ENCODE results near the gene ACAA2. TPM values are rescaled to one million over a fixed set of nuclear protein-coding genes. Genes with fewer than 3 reads are reported as not detected.
"Not testable (repeated sequence)": the region's sequence is repeated elsewhere in the genome, so short reads cannot be mapped to it uniquely, and the experiment has no call there.

The ACAA2 gene
- total RNA-seq, 2 experiments from 2014 or later: 73.6 to 105 TPM

GRCh38 chr18:49815927-49816326 is 2.6 kb upstream of the ACAA2 start:
- Mint-ChIP-seq H3K4me3 (no peak overlapping the region), H3K27ac (no peak overlapping the region), H3K27me3 (no peaks in the 10 kb centered on the region), H3K36me3 (peaks cover 37% of the 10 kb centered on the region), H3K4me1 (peaks cover 70% of the 10 kb centered on the region), H3K9me3 (ENCODE audit: low read depth) (no peaks in the 10 kb centered on the region)
- ATAC-seq (no peak), DNase-seq (no peak)
- CTCF ChIA-PET: no interaction called here

GRCh38 chr18:49814147-49814499 is 790 bp upstream of the ACAA2 start:
- H3K27ac Mint-ChIP-seq: peak overlapping the region; percentile 97
- peak; percentile 83 for DNase-seq
- H3K27me3 Mint-ChIP-seq: no peaks in the 10 kb centered on the region
- peak; percentile 59 for ATAC-seq
- H3K4me1 Mint-ChIP-seq: peaks cover 65% of the 10 kb centered on the region
- H3K9me3 Mint-ChIP-seq (ENCODE audit: low read depth): peaks cover 3% of the 10 kb centered on the region
- peak overlapping the region; percentile 91 for H3K4me3 Mint-ChIP-seq
- H3K36me3 Mint-ChIP-seq: peaks cover 45% of the 10 kb centered on the region
- CTCF ChIA-PET: interaction anchor here (0.7 to 1.9 kb wide), 3 partner anchors 34 to 327 kb away, joined by 3 to 4 read pairs (median 4); partner anchors contain the start of gene C18orf32

- DNase-seq: no peak
- CTCF ChIA-PET: interaction anchor here (1.9 kb wide), 1 partner anchor 326 kb away, joined by 4 read pairs; the partner anchor contains the start of gene C18orf32
- peak overlapping the region; percentile 97 for H3K27ac Mint-ChIP-seq
- H3K27me3 Mint-ChIP-seq: no peaks in the 10 kb centered on the region
- peak; percentile 1 for ATAC-seq
- H3K9me3 Mint-ChIP-seq (ENCODE audit: low read depth): peaks cover 7% of the 10 kb centered on the region
- peaks cover 56% of the 10 kb centered on the region for H3K4me1 Mint-ChIP-seq
- H3K36me3 Mint-ChIP-seq: peaks cover 49% of the 10 kb centered on the region
- H3K4me3 Mint-ChIP-seq: peak overlapping the region; percentile 91
Observed at GRCh38 chr18:49813069-49813318, 339 bp downstream of the ACAA2 start.

- Mint-ChIP-seq H3K4me1 (peaks cover 52% of the 10 kb centered on the region), H3K36me3 (peaks cover 48% of the 10 kb centered on the region), H3K27me3 (no peaks in the 10 kb centered on the region), H3K9me3 (ENCODE audit: low read depth) (peaks cover 7% of the 10 kb centered on the region), H3K27ac (peak overlapping the region; percentile 97), H3K4me3 (peak overlapping the region; percentile 91)
- DNase-seq (no peak), ATAC-seq (no peak)
- CTCF ChIA-PET: interaction anchor here (1.3 to 1.9 kb wide), 2 partner anchors 32 to 325 kb away, joined by 3 to 4 read pairs; partner anchors contain the start of gene C18orf32
Observed at GRCh38 chr18:49812286-49813068, 856 bp downstream of the ACAA2 start.

- H3K9me3 Mint-ChIP-seq (ENCODE audit: low read depth): peaks cover 7% of the 10 kb centered on the region
- peaks cover 48% of the 10 kb centered on the region for H3K36me3 Mint-ChIP-seq
- H3K4me3 Mint-ChIP-seq: peak overlapping the region; percentile 91
- no peaks in the 10 kb centered on the region for H3K27me3 Mint-ChIP-seq
- peaks cover 47% of the 10 kb centered on the region for H3K4me1 Mint-ChIP-seq
- DNase-seq: no peak
- no peak overlapping the region for H3K27ac Mint-ChIP-seq
- CTCF ChIA-PET: interaction anchor here (1.3 to 1.7 kb wide), 4 partner anchors 9 to 47 kb away, joined by 3 to 4 read pairs (median 3); no protein-coding TSS in a partner anchor
- ATAC-seq: no peak
Observed at GRCh38 chr18:49811151-49811938, 2.0 kb downstream of the ACAA2 start.

GRCh38 chr18:49808553-49809191 is 4.7 kb downstream of the ACAA2 start:
- not testable (repeated sequence) for H3K27me3 Mint-ChIP-seq; H3K9me3 Mint-ChIP-seq (ENCODE audit: low read depth); H3K27ac Mint-ChIP-seq; ATAC-seq; H3K4me3 Mint-ChIP-seq; DNase-seq
- Mint-ChIP-seq H3K4me1 (peaks cover 40% of the 10 kb centered on the region), H3K36me3 (peaks cover 44% of the 10 kb centered on the region)
- CTCF ChIA-PET: interaction anchor here (1.0 kb wide), 1 partner anchor 18 kb away, joined by 3 read pairs; no protein-coding TSS in a partner anchor

- H3K4me1 Mint-ChIP-seq: peaks cover 9% of the 10 kb centered on the region
- CTCF ChIA-PET: no interaction called here
- no peaks in the 10 kb centered on the region for H3K27me3 Mint-ChIP-seq
- no peak for ATAC-seq
- peaks cover 4% of the 10 kb centered on the region for H3K9me3 Mint-ChIP-seq (ENCODE audit: low read depth)
- DNase-seq: no peak
- peaks cover 37% of the 10 kb centered on the region for H3K36me3 Mint-ChIP-seq
- no peak overlapping the region for H3K4me3 Mint-ChIP-seq
- no peak overlapping the region for H3K27ac Mint-ChIP-seq
Observed at GRCh38 chr18:49804096-49804495, 9.2 kb downstream of the ACAA2 start.

- peaks cover 7% of the 10 kb centered on the region for H3K4me1 Mint-ChIP-seq
- DNase-seq (no peak), ATAC-seq (no peak)
- H3K27ac Mint-ChIP-seq: no peak overlapping the region
- H3K9me3 Mint-ChIP-seq (ENCODE audit: low read depth): no peaks in the 10 kb centered on the region
- peaks cover 33% of the 10 kb centered on the region for H3K36me3 Mint-ChIP-seq
- no peaks in the 10 kb centered on the region for H3K27me3 Mint-ChIP-seq
- CTCF ChIA-PET: no interaction called here
- no peak overlapping the region for H3K4me3 Mint-ChIP-seq
Observed at GRCh38 chr18:49802623-49803022, 10.7 kb downstream of the ACAA2 start.

GRCh38 chr18:49800491-49800890 is 12.8 kb downstream of the ACAA2 start:
- peaks cover 17% of the 10 kb centered on the region for H3K4me1 Mint-ChIP-seq
- DNase-seq; H3K27ac Mint-ChIP-seq; ATAC-seq; H3K4me3 Mint-ChIP-seq; CTCF ChIA-PET; H3K27me3 Mint-ChIP-seq; H3K9me3 Mint-ChIP-seq (ENCODE audit: low read depth): not testable (repeated sequence)
- peaks cover 40% of the 10 kb centered on the region for H3K36me3 Mint-ChIP-seq

- H3K9me3 Mint-ChIP-seq (ENCODE audit: low read depth); H3K4me3 Mint-ChIP-seq; CTCF ChIA-PET; H3K27ac Mint-ChIP-seq; DNase-seq; H3K27me3 Mint-ChIP-seq; ATAC-seq: not testable (repeated sequence)
- H3K36me3 Mint-ChIP-seq: peaks cover 42% of the 10 kb centered on the region
- H3K4me1 Mint-ChIP-seq: peaks cover 17% of the 10 kb centered on the region
Observed at GRCh38 chr18:49799806-49800205, 13.5 kb downstream of the ACAA2 start.

GRCh38 chr18:49798001-49798400 is 15.3 kb downstream of the ACAA2 start:
- Mint-ChIP-seq H3K4me3 (no peak overlapping the region), H3K27me3 (no peaks in the 10 kb centered on the region), H3K4me1 (peaks cover 13% of the 10 kb centered on the region), H3K9me3 (ENCODE audit: low read depth) (no peaks in the 10 kb centered on the region), H3K36me3 (peaks cover 50% of the 10 kb centered on the region), H3K27ac (no peak overlapping the region)
- DNase-seq (no peak), ATAC-seq (no peak)
- CTCF ChIA-PET: no interaction called here

- Mint-ChIP-seq H3K4me3 (no peak overlapping the region), H3K4me1 (peaks cover 13% of the 10 kb centered on the region), H3K27ac (peak overlapping the region; percentile 6), H3K36me3 (peaks cover 56% of the 10 kb centered on the region), H3K27me3 (no peaks in the 10 kb centered on the region), H3K9me3 (ENCODE audit: low read depth) (no peaks in the 10 kb centered on the region)
- DNase-seq (no peak), ATAC-seq (no peak)
- CTCF ChIA-PET: no interaction called here
Observed at GRCh38 chr18:49795612-49796552, 17.5 kb downstream of the ACAA2 start.

GRCh38 chr18:49794743-49795142 is 18.6 kb downstream of the ACAA2 start:
- Mint-ChIP-seq H3K27ac (no peak overlapping the region), H3K36me3 (peaks cover 61% of the 10 kb centered on the region), H3K4me3 (no peak overlapping the region), H3K27me3 (no peaks in the 10 kb centered on the region), H3K9me3 (ENCODE audit: low read depth) (no peaks in the 10 kb centered on the region), H3K4me1 (peaks cover 16% of the 10 kb centered on the region)
- no peak for DNase-seq
- ATAC-seq: no peak
- CTCF ChIA-PET: no interaction called here

Measured in activated CD8-positive, alpha-beta memory T cell treated with anti-CD3 and anti-CD28 coated beads, Interleukin-2, amount 10 ng/mL, durations not matched to agents 7 days and 5 days (primary cell).